Hematopoietic multipotent progenitor cell treated with erythropoietin and hydrocortisone succinate and interleukin-3 and kit ligand, for 6 days (in vitro differentiated cells): ENCODE measurements around the gene CD248.
A peak's percentile ranks its signal among the peaks of the same experiment; 100 is the strongest.
"Not testable (repeated sequence)": the region's sequence is repeated elsewhere in the genome, so short reads cannot be mapped to it uniquely, and the experiment has no call there.

ENCODE experiments used
- DNase-seq: peaks from one replicate; pipeline ENCODE4 v3.0.0-alpha.2; 2015

Gene CD248

GRCh38 chr11:66328031-66328301, 11.1 kb upstream of the CD248 start:
- DNase-seq: no peak

- DNase-seq: no peak
Observed at GRCh38 chr11:66327171-66328030, 10.6 kb upstream of the CD248 start.

- DNase-seq: no peak
Observed at GRCh38 chr11:66326261-66327111, 9.6 kb upstream of the CD248 start.

DNA sequence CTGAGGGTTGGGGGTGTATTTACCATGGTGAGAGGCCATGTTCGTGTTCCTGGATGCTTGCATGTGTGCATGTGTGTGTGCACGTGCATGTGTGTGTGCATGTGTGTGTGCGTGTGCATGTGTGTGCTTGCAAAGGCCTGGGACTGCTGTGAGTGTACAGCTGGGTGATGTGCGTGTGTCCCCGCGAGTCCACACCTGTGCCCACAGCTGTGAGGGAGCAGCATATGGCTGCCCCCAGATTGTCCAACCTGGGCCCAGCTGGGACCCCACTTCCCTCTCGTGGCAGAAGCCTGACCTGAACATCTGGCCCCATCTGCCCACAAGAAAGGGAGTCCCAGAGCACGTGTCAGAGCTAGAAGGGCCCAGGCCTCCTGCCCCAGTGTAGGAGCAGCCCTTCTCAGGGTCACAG, 8.4 kb upstream of the CD248 start:
- no peak for DNase-seq

DNA sequence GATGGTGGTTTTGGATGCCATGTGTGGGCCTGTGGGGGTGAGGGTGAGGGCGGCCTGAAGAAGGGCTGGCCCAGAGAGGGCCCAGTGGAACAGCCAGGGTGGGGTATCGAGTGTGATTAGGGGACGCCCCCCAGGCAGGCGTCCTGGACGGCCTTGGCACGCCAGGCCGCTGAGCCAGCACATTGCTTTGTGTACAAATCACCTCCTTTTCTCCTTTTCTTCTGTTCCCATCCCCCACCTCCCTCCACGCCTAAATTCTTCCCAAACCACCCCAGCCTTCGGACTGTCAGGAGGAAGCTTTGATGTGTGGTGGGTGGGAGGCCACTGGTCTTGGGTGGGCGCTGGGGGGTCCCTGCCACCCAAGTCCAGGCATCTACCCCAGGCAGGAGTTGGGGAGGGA, 7.8 kb upstream of the CD248 start:
- no peak for DNase-seq

DNA sequence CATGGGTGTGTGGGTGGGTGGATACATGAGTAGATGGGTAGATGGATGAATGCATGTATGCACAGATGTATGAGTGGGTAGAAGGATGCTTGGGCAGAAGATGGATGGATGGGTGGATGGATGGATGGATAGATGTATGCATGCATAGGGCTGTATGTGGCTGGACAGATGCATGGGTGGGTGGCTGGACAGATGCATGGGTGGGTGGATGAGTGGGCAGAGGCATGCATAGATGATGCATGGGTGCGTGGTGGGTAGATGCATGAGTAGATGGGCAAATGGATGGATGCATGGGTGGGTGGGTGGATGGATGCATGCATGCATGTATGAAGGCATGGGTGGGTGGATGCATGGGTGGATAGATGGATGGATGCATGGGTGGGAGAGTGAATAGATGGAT, 6.8 kb upstream of the CD248 start:
- no peak for DNase-seq

DNA sequence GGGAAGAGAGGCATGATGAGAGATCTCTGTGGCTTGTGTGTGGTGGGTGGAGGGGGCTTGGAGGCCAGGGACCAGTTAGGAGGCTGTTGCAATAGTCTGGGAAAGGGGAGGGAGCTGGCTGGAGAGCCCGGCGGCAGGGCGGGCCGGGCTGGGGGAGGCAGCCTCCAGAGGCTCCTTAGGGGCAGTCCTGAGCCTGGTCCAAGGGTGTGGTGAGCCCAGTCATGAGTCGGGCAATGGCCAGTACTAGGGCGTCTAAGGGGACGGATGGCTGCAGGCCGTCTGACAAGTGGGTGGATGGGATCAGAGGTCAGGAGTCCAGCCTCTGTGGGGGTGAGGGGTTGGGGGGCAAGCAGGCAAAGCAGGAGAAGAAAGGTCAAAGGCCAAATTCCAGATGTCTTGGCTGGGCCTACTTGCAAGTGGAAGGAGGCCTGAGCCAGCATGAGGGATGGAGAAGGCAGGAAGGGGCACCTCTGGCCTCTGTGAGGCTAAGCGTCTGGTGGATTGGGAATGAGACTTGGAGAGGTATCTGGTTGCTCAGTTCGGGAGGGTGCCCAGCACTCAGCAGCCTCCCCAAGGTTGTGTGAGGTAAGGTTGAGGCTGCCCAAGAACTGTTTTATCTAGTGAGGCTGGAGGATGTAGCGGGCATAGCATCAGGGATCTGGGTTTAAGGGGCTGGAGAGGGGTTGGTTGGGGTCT, 6.0 kb upstream of the CD248 start:
- DNase-seq: no peak

DNA sequence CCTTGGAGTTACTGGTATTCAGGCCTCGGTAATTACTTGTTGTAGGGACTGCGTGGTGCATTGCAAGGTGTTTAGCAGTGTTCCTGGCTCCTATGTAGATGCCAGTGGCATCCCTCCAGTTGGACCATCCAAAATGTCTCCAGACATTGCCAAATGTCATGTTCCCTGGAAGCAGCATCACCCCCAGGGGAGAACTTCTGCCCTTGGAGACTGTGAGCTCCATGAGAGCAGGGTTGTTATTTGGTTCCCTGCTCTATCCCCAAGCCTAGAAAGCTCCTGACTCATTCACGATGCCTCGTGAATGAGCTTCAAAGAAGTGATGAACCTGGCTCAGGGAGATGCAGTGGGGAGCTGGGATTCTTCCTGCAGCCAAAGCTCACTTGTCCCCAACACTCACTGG, 4.8 kb upstream of the CD248 start:
- DNase-seq: no peak

- not testable (repeated sequence) for DNase-seq
Observed at GRCh38 chr11:66320748-66321147, 3.9 kb upstream of the CD248 start.

- DNase-seq: not testable (repeated sequence)
Observed at GRCh38 chr11:66320289-66320688, 3.4 kb upstream of the CD248 start.

- DNase-seq: no peak
Observed at GRCh38 chr11:66318600-66318970, 1.7 kb upstream of the CD248 start.

- DNase-seq: peak; percentile 72
Observed at GRCh38 chr11:66317723-66318599, 1.1 kb upstream of the CD248 start.

DNA sequence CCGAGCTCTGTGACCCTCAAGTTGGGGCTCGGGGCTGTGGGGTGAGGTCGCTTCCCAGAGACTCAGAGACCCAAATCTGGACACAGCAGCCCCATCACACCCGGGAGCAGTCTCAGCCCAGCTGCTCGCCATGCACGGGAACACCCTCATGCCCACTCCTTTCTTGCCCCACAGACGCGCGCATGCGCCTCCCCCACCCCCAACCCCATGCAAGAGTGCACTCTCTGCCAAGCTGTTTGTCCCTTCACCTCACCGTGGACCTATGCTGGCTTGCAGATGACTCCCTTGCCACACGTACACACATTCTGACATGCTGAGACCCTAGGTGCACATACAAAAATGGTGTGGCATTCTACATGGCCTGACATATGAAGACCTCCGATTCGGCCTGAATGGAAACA, 478 bp upstream of the CD248 start:
- no peak for DNase-seq

DNA sequence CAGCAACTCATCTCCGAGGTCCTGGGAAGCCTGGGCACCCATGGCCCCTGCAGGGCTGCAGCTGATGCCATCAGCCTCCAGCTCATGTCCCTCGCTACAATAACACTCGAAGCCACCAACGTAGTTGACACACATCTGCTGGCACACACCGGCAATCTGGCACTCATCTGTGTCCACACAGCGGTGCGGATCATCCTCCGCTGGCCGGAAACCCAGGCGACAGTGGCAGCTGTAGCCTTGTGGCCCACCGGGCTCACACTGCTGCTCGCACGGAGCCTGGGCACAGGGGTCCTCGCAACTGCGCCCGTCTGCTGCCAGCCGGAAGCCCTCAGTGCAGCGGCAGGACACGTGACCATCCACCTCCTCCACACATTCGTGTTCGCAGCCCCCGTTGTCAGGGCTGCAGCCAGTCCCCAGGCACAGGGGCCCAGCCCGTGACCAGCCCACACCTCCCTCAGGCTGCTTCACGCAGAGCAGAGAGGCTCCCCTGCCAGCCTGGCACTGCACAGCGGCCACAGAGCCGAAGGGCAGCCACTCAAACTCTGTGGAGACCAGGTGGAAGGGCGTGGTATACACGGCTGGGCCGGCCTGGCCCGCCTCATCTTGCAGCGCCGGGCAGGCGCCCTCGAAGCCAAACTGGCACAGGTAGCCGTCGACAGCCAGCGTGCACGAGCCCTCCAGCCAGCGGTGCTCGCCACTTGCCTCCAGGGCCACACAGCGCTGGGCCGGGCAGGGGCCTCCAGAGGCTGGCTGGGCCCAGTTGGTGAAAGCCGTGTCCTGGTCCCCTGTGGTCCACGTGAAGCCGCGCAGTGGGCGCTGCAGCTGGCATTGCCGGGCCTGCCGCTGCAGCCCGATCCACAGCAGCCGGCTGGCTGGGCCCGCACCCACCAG, 678 bp downstream of the CD248 start:
- DNase-seq: no peak

DNA sequence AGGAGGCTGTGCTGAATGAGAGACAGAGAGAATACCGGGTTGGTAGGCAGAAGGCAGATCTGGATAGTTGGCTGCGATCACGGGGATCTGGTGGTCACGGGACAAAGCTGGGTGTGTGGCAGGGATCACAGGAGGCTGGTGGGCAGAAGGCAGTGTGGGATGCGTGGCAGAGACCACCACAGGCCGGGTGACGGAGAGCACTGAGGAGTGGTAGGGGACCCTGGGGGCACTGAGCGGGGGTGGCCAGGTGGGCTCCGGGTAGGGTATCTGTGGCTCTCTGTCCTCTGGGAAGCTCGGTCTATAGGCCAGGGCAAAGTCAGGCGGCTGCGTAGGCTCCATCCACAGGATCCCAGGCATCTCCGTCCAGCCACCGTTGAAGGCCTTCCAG, 1.4 kb downstream of the CD248 start:
- no peak for DNase-seq

GRCh38 chr11:66314561-66315497, 2.0 kb downstream of the CD248 start:
- no peak for DNase-seq

GRCh38 chr11:66314186-66314501, 2.7 kb downstream of the CD248 start:
- no peak for DNase-seq

DNA sequence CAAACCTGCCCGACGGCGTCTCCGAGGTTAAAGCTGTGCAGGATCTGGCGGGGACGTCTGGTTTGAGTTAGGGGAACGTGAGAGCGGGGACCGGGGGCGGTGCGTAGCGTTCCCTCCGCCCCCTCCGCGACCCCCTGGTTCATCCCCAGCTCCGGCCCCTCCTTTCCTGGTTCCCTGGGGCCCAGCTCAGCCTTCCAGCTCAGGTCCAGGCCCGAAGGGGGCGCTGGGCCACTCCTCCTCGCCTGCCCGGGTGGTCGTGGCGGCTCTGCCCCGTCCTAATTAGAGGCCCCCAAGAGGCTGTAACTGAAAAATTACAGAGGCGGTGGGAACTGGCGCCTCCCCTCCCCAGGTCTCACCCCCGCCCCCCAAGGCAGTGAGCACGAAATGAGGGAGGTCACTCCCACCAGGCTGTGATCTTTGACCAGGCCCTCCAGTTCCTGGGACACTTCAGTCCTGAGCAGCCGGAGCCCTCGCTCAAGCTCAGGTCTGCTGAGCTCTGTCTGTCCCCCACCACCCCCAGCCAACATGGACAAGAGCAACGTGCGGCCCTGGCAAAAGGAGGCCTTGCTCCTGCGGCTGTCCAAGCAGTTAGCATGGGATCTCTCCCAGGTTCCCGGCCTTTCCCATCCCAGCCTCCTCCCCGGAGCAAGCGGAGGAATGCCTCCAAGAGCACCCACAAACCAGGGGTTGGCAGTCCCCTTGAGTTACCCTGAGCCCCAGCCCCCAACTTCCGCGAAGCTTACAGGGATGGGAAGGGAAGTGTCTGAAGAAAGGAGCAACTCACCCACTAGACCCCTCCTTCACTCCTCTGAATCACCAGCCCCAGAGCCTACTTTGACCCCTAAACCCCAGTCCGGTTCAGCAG, 3.3 kb downstream of the CD248 start:
- no peak for DNase-seq

DNA sequence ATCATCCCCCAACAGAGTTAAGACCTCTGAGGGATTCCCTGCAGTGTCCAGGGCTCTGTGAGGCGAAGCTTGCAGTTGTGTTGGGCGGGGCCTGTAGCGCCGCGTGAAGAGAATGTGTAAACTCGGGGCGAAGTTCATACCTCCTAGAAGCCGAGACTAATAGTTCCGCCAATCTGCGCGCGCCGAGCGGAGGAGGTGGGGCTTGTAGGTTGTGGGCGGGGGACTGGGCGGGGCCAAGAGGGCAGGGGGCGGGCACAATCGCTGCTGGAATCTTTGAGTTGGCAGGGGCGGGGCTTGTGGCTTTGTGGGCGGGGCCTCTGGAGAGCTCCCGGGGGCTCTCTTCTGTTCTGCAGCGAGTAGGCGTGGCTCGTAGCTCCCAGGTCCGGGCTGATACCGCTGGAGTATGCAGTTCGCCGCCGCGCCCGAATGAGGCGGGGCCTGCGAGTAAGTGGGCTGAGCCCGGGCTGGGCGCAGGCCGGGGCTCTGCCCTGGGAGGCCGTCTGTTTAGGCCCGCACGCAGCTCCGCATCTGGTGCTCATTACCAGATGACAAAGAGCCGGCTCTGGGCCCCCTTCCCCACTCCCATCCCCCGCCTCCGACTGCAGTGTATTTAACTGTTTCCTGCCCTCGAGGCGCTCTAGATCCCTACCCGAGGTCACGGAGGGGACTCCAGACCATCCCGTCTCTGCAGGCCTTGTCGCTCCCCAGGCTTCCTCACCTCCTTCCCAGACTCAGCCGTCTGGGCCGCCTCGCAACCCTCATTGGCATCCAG, 4.1 kb downstream of the CD248 start:
- DNase-seq: peak; percentile 99
